ENCODE results near the gene SEMA6C.

DNA sequence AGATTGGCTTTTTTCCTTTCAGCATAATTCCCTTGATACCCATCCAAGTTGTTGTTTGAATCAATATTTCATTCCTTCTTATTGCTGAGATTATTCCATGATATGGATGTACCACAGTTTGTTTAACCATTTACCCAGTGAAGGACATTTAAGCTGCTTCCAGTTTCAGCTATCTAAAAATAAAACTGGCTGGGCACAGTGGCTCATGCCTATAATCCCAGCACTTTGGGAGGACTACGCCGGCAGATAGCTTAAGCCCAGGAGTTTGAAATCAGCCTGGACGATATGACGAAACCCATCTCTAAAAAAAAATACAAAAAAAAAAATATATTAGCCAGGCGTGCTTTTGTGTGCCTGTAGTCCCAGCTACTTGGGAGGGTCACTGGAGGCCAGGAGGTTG, 32.6 kb downstream of the SEMA6C start:
- TF ChIP-seq, protein P1, sequence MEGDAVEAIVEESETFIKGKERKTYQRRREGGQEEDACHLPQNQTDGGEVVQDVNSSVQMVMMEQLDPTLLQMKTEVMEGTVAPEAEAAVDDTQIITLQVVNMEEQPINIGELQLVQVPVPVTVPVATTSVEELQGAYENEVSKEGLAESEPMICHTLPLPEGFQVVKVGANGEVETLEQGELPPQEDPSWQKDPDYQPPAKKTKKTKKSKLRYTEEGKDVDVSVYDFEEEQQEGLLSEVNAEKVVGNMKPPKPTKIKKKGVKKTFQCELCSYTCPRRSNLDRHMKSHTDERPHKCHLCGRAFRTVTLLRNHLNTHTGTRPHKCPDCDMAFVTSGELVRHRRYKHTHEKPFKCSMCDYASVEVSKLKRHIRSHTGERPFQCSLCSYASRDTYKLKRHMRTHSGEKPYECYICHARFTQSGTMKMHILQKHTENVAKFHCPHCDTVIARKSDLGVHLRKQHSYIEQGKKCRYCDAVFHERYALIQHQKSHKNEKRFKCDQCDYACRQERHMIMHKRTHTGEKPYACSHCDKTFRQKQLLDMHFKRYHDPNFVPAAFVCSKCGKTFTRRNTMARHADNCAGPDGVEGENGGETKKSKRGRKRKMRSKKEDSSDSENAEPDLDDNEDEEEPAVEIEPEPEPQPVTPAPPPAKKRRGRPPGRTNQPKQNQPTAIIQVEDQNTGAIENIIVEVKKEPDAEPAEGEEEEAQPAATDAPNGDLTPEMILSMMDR (IDR thresholded peaks at IDR 0.05), result no peak
- TF ChIP-seq POLR2A (IDR thresholded peaks at IDR 0.05), result no peak
